HepG2 (cell line): ENCODE data around the gene CMTM1. TPM values are rescaled to one million over a fixed set of nuclear protein-coding genes. Genes with fewer than 3 reads are reported as not detected.

Source experiments
- ATAC-seq: fragments of 200-7000 bp; cut with Tn5 transposase; 3 replicates; pipeline ENCODE4 v1.9.1; 2020; ENCODE audit warnings: mild to moderate bottlenecking, moderate library complexity
- BruUV-seq: library from RNA; stranded (reverse); fragments of 400-500 nt; replicated peaks from 2 replicates; lab custom pipeline; 2021; lab: Mats Ljungman, UMichigan
- CTCF ChIA-PET: fragments of 300-600 bp; formaldehyde crosslinking; extraction: SDS; loops from one replicate; lab custom pipeline; 2021; ENCODE audit warnings: low total read pairs, inconsistent platforms, low intra/inter-chr PET ratio; lab: Yijun Ruan, JAX
- POLR2A ChIA-PET: fragments of 350-600 bp; sonication (Branson Sonifier 250); formaldehyde crosslinking; loops from one replicate; lab custom pipeline; 2020; ENCODE audit warnings: antibody characterized with exemption, inconsistent platforms; lab: Yijun Ruan, JAX
- DNase-seq: peaks from one replicate; pipeline ENCODE4 v3.0.0-alpha.2; 2015; ENCODE audit warnings: low spot score
- FAIRE-seq: peaks from 3 replicates; lab custom pipeline; 2011; peaks lifted over from hg19 to GRCh38; lab: Jason Lieb, UNC
- H2AFZ ChIP-seq: one replicate; pipeline ENCODE4 v1.6.1; 2011; ENCODE audit warnings: low read length, inconsistent platforms
- H3K27ac ChIP-seq: fragments of 300-600 bp; 3 replicates; pipeline ENCODE4 v1.8.0; 2011; ENCODE audit warnings: mixed run types, mild to moderate bottlenecking, mixed read lengths, low read length, inconsistent platforms; ENCODE audit not compliant: insufficient read depth; ENCODE audit errors: extremely low read length
- H3K27me3 ChIP-seq, 2 experiments: fragments of 200-600 bp in 1 of 2; 2 replicates in 1 of 2; 3 replicates in 1 of 2; pipeline versions ENCODE4 v1.6.0 to v1.8.0; 2011; ENCODE audit warnings: low read length in 2 of 2, mild to moderate bottlenecking in 2 of 2, moderate library complexity in 2 of 2, inconsistent platforms in 1 of 2; ENCODE audit not compliant: insufficient read depth in 2 of 2, control insufficient read depth in 1 of 2
- H3K36me3 ChIP-seq, 2 experiments: fragments of 200-600 bp in 1 of 2; replicated peaks in 1 of 2; 2 replicates in 1 of 2; 3 replicates in 1 of 2; pipeline versions ENCODE4 v1.5.1 to v1.8.0; 2011; ENCODE audit warnings: low read length in 2 of 2, inconsistent platforms in 1 of 2; ENCODE audit not compliant: insufficient read depth in 2 of 2, control insufficient read depth in 1 of 2
- H3K4me1 ChIP-seq: 2 replicates; pipeline ENCODE4 v1.5.1; 2012; ENCODE audit warnings: low read length, inconsistent platforms; ENCODE audit not compliant: insufficient read depth
- H3K4me2 ChIP-seq: 2 replicates; pipeline ENCODE4 v1.6.0; 2011; ENCODE audit warnings: low read depth, low read length, inconsistent platforms
- H3K4me3 ChIP-seq, 3 experiments: fragments of 200-600 bp in 1 of 3; sonication (generic), shearing (Covaris generic) in 1 of 3; replicated peaks in 1 of 3; 2 replicates each; pipeline ENCODE4 v1.5.1; 2011 to 2016; ENCODE audit warnings: low read length in 3 of 3, inconsistent platforms in 2 of 3, low read depth in 2 of 3, mild to moderate bottlenecking in 2 of 3, control low read depth in 1 of 3, mixed read lengths in 1 of 3; ENCODE audit not compliant: insufficient read depth in 1 of 3
- H3K79me2 ChIP-seq: one replicate; pipeline ENCODE4 v1.6.1; 2011; ENCODE audit warnings: low read length, inconsistent platforms; ENCODE audit not compliant: insufficient read depth
- H3K9ac ChIP-seq: 2 replicates; pipeline ENCODE4 v1.6.0; 2011; ENCODE audit warnings: mild to moderate bottlenecking, low read depth, low read length, inconsistent platforms; ENCODE audit not compliant: insufficient read depth
- H3K9me3 ChIP-seq: 2 replicates; pipeline ENCODE4 v1.5.1; 2012; ENCODE audit warnings: mild to moderate bottlenecking, low read length
- H4K20me1 ChIP-seq: 2 replicates; pipeline ENCODE4 v1.6.0; 2011; ENCODE audit warnings: inconsistent platforms, mild to moderate bottlenecking, low read length, moderate library complexity; ENCODE audit not compliant: insufficient read depth
- AKNA ChIP-seq: sonication (generic); formaldehyde crosslinking; IDR thresholded peaks from 2 replicates; pipeline ENCODE4 v1.4.0; 2020; ENCODE audit warnings: missing genetic modification reagents, borderline replicate concordance
- ATF3 ChIP-seq: sonication (generic); formaldehyde crosslinking; IDR thresholded peaks from 2 replicates; pipeline ENCODE4 v1.4.0; 2020; ENCODE audit warnings: missing genetic modification reagents
- HNRNPL ChIP-seq: fragments of 200-400 bp; formaldehyde crosslinking; IDR thresholded peaks from 2 replicates; pipeline ENCODE4 v1.6.1; 2017; ENCODE audit warnings: mild to moderate bottlenecking, low read depth, low read length
- JUN ChIP-seq: sonication (generic); formaldehyde crosslinking; IDR thresholded peaks from 2 replicates; pipeline ENCODE4 v1.4.0; 2020; ENCODE audit warnings: mild to moderate bottlenecking, missing genetic modification reagents
- PHF8 ChIP-seq: sonication (generic); formaldehyde crosslinking; IDR thresholded peaks from 2 replicates; pipeline ENCODE4 v1.5.0; 2020; ENCODE audit warnings: missing genetic modification reagents
- PPARG ChIP-seq: conservative IDR thresholded peaks from 2 replicates; pipeline ENCODE4 v1.6.1; 2016; ENCODE audit warnings: missing biosample characterization, missing genetic modification reagents
- PRPF4 ChIP-seq: fragments of 200-400 bp; formaldehyde crosslinking; IDR thresholded peaks from 2 replicates; pipeline ENCODE4 v1.6.1; 2016; ENCODE audit warnings: low read length, low read depth; ENCODE audit not compliant: poor library complexity, severe bottlenecking
- SKI ChIP-seq: fragments of 450-650 bp; IDR thresholded peaks from one replicate; pipeline ENCODE4 v1.6.1; 2018; ENCODE audit warnings: mild to moderate bottlenecking; ENCODE audit not compliant: partially characterized antibody
- SNRNP70 ChIP-seq: fragments of 200-400 bp; formaldehyde crosslinking; IDR thresholded peaks from 2 replicates; pipeline ENCODE4 v1.6.1; 2017; ENCODE audit warnings: mild to moderate bottlenecking, low read depth, low read length, moderate library complexity
- TGIF2 ChIP-seq: IDR thresholded peaks from 2 replicates; pipeline ENCODE4 v1.6.1; 2016; ENCODE audit warnings: control low read depth, missing compliant biosample characterization
- ZNF3 ChIP-seq: IDR thresholded peaks from 2 replicates; pipeline ENCODE4 v1.7.0; 2017; ENCODE audit warnings: inconsistent platforms
- ZNF468 ChIP-seq: sonication (generic); formaldehyde crosslinking; IDR thresholded peaks from 2 replicates; pipeline ENCODE4 v1.8.0; 2022; ENCODE audit warnings: mild to moderate bottlenecking, moderate library complexity, missing genetic modification reagents
- ZNF766 ChIP-seq: sonication (generic); formaldehyde crosslinking; IDR thresholded peaks from 2 replicates; pipeline ENCODE4 v1.5.0; 2020; ENCODE audit warnings: missing genetic modification reagents, borderline replicate concordance
- ZNF879 ChIP-seq: sonication (generic); formaldehyde crosslinking; IDR thresholded peaks from 2 replicates; pipeline ENCODE4 v1.8.1; 2023; ENCODE audit warnings: missing genetic modification reagents
- ZSCAN9 ChIP-seq: IDR thresholded peaks from 2 replicates; pipeline ENCODE4 v1.6.1; 2016; ENCODE audit warnings: borderline replicate concordance
- WGBS: methylation state at CpG from one replicate; pipeline ENCODE4 v1.1.6; 2017; ENCODE audit warnings: low lambda C conversion rate; 5-methylcytosine and 5-hydroxymethylcytosine counted together
- in situ Hi-C: cut with HindIII; loops from 2 replicates; pipeline ENCODE4 v1.10.0; 2017; ENCODE audit warnings: low pct_unique_long_range_greater_than_20kb; ENCODE audit not compliant: extremely low pct_ligation_motif_present
- intact Hi-C: fragments of 100-400 bp; cut with micrococcal nuclease; formaldehyde crosslinking; loops from one replicate; pipeline ENCODE4 v1.10.0; 2022; ENCODE audit not compliant: unreplicated experiment
- polyA plus RNA-seq, 8 experiments: library from polyadenylated mRNA; depleted of rRNA in 3 of 8; stranded (reverse) in 7 of 8; unstranded in 1 of 8; fragments of >200 nt; fragmentation: Illumina TruSeq in 4 of 8; extraction: Trizol in 4 of 8; gene quantifications; 2 replicates each; pipeline versions ENCODE4 v1.2.1 to v1.2.3, GENCODE V29; 2011 to 2016; ENCODE audit warnings: low read depth in 4 of 8, missing spikeins in 1 of 8, mixed read lengths in 1 of 8; ENCODE audit not compliant: insufficient read depth in 1 of 8
- total RNA-seq, 5 experiments: library from RNA; depleted of rRNA; stranded (reverse); fragments of >200 nt; fragmentation: Illumina TruSeq; extraction: Trizol; gene quantifications; 2 replicates each; pipeline ENCODE4 v1.2.3, GENCODE V29; 2016; ENCODE audit warnings: low read depth in 1 of 5
- TF ChIP-seq, protein P1 (sequence below): sonication (generic); formaldehyde crosslinking; IDR thresholded peaks from 2 replicates; pipeline ENCODE4 v1.8.0; 2022; ENCODE audit warnings: missing genetic modification reagents, mild to moderate bottlenecking, borderline replicate concordance
- TF ChIP-seq, protein P2 (sequence below): sonication (generic); formaldehyde crosslinking; IDR thresholded peaks from 2 replicates; pipeline ENCODE4 v1.8.0; 2022; ENCODE audit warnings: mild to moderate bottlenecking, missing genetic modification reagents

CMTM1 gene
- total and polyA plus RNA-seq, 2 of the 13 experiments (the other 11 are each of a cell fraction or from before 2014, with no cell fraction given), result 1.7 to 2.9 TPM

DNA sequence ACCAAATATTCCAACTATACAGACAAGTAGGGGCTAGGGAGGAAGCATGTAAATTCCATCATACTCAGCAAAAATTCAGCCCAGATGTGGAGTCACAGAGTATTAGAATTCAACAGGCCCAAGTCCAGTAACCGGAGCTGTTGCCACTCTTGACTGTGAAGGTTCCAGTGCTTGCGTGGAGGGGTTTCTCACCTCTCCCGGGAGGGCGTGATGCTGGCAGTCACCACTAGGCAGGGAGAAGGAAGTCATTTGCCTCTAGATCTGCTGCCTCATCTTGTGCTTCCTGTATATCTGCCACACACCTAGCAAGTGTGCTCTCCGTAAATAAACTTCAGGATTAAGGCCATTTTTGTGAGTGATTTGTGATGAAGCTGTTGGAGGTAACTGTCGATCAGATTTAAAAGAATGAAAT lies 14.9 kb upstream of the CMTM1 start (continued):
- TF ChIP-seq, protein P1, sequence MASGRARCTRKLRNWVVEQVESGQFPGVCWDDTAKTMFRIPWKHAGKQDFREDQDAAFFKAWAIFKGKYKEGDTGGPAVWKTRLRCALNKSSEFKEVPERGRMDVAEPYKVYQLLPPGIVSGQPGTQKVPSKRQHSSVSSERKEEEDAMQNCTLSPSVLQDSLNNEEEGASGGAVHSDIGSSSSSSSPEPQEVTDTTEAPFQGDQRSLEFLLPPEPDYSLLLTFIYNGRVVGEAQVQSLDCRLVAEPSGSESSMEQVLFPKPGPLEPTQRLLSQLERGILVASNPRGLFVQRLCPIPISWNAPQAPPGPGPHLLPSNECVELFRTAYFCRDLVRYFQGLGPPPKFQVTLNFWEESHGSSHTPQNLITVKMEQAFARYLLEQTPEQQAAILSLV, result 0 out of 2 replicates have a peak, but pooled peaks have one; percentile 41
- no peak for TF ChIP-seq ATF3

DNA sequence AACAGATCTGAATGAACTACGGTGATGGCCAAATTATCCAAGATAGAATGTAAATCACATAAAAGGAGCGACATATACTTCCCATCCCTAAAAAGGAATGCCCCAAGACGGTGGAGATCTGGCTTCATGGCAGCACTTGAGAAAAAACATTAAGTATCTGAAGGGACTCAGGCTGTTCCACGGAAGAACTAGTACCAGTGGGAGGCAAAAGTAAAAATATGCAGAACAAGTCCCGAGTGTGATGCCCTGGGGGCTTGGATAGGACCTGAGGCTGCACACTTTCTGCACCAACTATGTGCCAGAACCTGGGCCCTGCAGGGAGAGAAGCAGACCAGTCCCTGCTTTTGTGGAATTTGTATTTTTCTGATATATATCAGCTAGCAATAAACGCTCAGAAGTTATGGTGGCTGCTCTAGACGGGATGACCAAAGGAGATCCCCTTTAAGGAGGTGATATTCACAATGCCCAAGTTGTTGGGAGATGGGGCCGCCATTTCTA lies 14.4 kb upstream of the CMTM1 start:
- POLR2A ChIA-PET, result interaction anchor here (0.8 to 3.3 kb wide), 15 partner anchors 11 to 385 kb away, joined by 3 to 23 read pairs (median 4); partner anchors contain the start of genes CMTM3 and NAE1
- peak overlapping the region; percentile 87 for H3K27ac ChIP-seq
- 15% methylated on average over 8 of the region's 8 CpGs for WGBS
- DNase-seq (no peak), ATAC-seq (peak; percentile 47), FAIRE-seq (no peak)
- H3K4me2 ChIP-seq, result peak overlapping the region; percentile 94
- TSS peak; percentile 58 for BruUV-seq
- H3K27me3 ChIP-seq, result no peaks in the 10 kb centered on the region
- no peaks in the 10 kb centered on the region for H4K20me1 ChIP-seq
- peaks cover 77% of the 10 kb centered on the region for H3K4me1 ChIP-seq
- intact Hi-C loops (loop anchor here (1.0 to 2.0 kb wide), 2 partner anchors 35 to 53 kb away; partner anchors contain the start of gene CMTM3), in situ Hi-C loops (no loop called here)
- H3K4me3 ChIP-seq, result peak overlapping the region; percentile 70 to 79 (median 73)
- H2AFZ ChIP-seq, result no peak overlapping the region
- CTCF ChIA-PET, result no interaction called here
- peaks cover 0 to 6% of the 10 kb centered on the region in 2 experiments; a peak in 1 of 5 replicates for H3K36me3 ChIP-seq
- peak overlapping the region; percentile 85 for H3K9ac ChIP-seq
- H3K79me2 ChIP-seq, result peaks cover 24% of the 10 kb centered on the region
- H3K9me3 ChIP-seq, result no peaks in the 10 kb centered on the region
- TF ChIP-seq AKNA (CRISPR knock-in tag), result no peak
- TF ChIP-seq ZSCAN9 (CRISPR knock-in tag), result no peak
- no peak for TF ChIP-seq ZNF468 (CRISPR knock-in tag)
- TF ChIP-seq SNRNP70, result no peak
- no peak for TF ChIP-seq ZNF3 (CRISPR knock-in tag)
- no peak for TF ChIP-seq PPARG (CRISPR knock-in tag)
- no peak for TF ChIP-seq ZNF766 (CRISPR knock-in tag)
- TF ChIP-seq ZNF879 (CRISPR knock-in tag), result no peak
- no peak for TF ChIP-seq JUN (CRISPR knock-in tag)
- no peak for TF ChIP-seq SKI
- TF ChIP-seq, protein P2, sequence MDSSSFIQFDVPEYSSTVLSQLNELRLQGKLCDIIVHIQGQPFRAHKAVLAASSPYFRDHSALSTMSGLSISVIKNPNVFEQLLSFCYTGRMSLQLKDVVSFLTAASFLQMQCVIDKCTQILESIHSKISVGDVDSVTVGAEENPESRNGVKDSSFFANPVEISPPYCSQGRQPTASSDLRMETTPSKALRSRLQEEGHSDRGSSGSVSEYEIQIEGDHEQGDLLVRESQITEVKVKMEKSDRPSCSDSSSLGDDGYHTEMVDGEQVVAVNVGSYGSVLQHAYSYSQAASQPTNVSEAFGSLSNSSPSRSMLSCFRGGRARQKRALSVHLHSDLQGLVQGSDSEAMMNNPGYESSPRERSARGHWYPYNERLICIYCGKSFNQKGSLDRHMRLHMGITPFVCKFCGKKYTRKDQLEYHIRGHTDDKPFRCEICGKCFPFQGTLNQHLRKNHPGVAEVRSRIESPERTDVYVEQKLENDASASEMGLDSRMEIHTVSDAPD (CRISPR knock-in tag), result no peak
- 0 out of 2 replicates have a peak, but pooled peaks have one; percentile 12 for TF ChIP-seq TGIF2 (CRISPR knock-in tag)
- no peak for TF ChIP-seq PHF8 (CRISPR knock-in tag)
- TF ChIP-seq HNRNPL, result no peak
- TF ChIP-seq PRPF4, result no peak
